ENCODE results near the gene CDC27.

The CDC27 gene

DNA sequence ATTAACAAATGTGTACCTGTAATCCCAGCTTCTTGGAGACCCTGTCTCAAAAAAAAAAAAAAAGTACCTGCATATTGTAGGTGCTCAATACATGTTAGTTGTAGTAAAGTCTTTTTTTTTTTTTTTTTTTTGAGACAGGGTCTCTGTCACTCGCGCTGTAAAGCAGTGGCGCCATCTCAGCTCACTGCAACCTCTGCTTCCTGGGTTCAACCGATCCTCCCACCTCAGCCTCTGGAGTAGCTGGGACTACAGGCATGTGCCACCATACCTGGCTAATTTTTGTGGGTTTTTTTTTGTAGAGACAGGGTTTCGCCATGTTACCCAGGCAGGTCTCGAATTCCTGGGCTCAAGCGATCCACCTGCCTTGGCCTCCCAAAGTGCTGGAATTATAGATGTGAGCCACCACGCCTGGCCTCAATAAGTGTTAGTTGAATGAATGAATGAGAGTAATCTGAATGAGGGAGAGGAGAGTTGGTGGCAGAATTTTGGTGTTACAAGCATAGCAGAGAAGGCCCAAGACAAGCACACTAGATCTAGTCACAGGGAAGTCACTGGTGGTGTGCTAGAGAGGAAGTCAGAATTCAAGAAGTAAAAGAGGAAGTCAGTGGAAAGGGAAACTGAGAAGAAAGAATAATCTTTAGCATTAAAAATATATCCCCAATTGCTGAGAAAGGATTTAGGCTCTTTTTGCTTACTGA, 10.7 kb upstream of the CDC27 start:
- DNase-seq (ENCODE audit: low spot score) = peak; percentile 42
- in situ Hi-C loops (cut with MboI; ENCODE audit: low sequenced_read_pairs, unreplicated experiment) = no loop called here

GRCh38 chr17:47197821-47198220, 8.7 kb upstream of the CDC27 start:
- in situ Hi-C loops (cut with MboI; ENCODE audit: low sequenced_read_pairs, unreplicated experiment) = no loop called here
- DNase-seq (ENCODE audit: low spot score) = no peak
- TF ChIP-seq, protein P1, sequence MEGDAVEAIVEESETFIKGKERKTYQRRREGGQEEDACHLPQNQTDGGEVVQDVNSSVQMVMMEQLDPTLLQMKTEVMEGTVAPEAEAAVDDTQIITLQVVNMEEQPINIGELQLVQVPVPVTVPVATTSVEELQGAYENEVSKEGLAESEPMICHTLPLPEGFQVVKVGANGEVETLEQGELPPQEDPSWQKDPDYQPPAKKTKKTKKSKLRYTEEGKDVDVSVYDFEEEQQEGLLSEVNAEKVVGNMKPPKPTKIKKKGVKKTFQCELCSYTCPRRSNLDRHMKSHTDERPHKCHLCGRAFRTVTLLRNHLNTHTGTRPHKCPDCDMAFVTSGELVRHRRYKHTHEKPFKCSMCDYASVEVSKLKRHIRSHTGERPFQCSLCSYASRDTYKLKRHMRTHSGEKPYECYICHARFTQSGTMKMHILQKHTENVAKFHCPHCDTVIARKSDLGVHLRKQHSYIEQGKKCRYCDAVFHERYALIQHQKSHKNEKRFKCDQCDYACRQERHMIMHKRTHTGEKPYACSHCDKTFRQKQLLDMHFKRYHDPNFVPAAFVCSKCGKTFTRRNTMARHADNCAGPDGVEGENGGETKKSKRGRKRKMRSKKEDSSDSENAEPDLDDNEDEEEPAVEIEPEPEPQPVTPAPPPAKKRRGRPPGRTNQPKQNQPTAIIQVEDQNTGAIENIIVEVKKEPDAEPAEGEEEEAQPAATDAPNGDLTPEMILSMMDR (IDR thresholded peaks at IDR 0.05; ENCODE audit: borderline replicate concordance, control extremely low read depth, extremely low read depth, insufficient read depth, missing control alignments) = no peak

More for the DNA sequence above, 10.7 kb upstream of the CDC27 start:
- TF ChIP-seq, protein P1 (IDR thresholded peaks at IDR 0.05; ENCODE audit: borderline replicate concordance, control extremely low read depth, extremely low read depth, insufficient read depth, missing control alignments) = no peak

- in situ Hi-C loops (cut with MboI; ENCODE audit: low sequenced_read_pairs, unreplicated experiment) = no loop called here
- TF ChIP-seq, protein P1 (IDR thresholded peaks at IDR 0.05; ENCODE audit: borderline replicate concordance, control extremely low read depth, extremely low read depth, insufficient read depth, missing control alignments) = no peak
- no peak for DNase-seq (ENCODE audit: low spot score)
Measured at GRCh38 chr17:47193931-47194511, 4.9 kb upstream of the CDC27 start.

GRCh38 chr17:47192554-47192953, 3.5 kb upstream of the CDC27 start:
- DNase-seq (ENCODE audit: low spot score) = no peak
- TF ChIP-seq, protein P1 (IDR thresholded peaks at IDR 0.05; ENCODE audit: borderline replicate concordance, control extremely low read depth, extremely low read depth, insufficient read depth, missing control alignments) = no peak

DNA sequence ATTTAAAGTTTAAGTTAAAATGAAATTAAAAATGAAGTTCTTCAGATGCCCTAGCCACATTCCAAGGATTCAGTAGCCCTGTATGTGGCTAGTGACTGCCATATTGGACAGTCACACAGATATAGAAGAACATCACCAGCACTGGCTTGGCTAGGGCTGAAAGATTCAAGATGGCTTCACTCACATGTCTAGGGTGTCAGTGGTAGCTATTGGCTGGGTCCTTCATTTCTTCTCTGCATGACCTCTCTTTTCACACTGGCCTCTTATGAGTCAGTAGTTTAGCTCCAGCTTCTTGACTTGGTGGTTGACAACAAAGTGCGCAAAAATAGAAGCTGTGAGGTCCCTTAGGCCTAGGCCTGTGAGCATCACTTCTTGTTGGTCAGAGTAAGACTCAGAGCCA, 1.7 kb upstream of the CDC27 start:
- in situ Hi-C loops (cut with MboI; ENCODE audit: low sequenced_read_pairs, unreplicated experiment) = no loop called here
- TF ChIP-seq, protein P1 (IDR thresholded peaks at IDR 0.05; ENCODE audit: borderline replicate concordance, control extremely low read depth, extremely low read depth, insufficient read depth, missing control alignments) = no peak
- DNase-seq (ENCODE audit: low spot score) = no peak

More at GRCh38 chr17:47192554-47192953, 3.5 kb upstream of the CDC27 start:
- in situ Hi-C loops (cut with MboI; ENCODE audit: low sequenced_read_pairs, unreplicated experiment) = no loop called here

DNA sequence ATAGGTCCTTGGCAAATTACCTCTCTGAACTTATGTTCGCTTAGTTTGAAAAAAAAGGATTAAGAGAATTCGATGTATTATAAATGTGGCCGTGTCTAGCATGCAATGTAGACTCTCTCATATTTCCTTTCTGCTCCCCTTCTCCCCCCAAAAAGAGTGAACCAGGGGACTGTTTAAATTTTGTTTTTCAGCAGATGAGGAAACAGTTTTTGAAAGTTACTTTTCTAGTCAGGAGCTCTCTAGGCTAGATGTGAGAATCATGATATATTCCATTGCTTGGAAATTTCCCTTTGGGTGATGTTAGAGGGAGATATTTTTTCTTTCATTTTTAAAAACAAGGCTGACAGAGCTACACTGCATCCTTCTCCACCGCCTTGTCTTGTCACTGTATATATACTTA, 1.1 kb upstream of the CDC27 start:
- TF ChIP-seq, protein P1 (IDR thresholded peaks at IDR 0.05; ENCODE audit: borderline replicate concordance, control extremely low read depth, extremely low read depth, insufficient read depth, missing control alignments) = no peak
- in situ Hi-C loops (cut with MboI; ENCODE audit: low sequenced_read_pairs, unreplicated experiment) = no loop called here
- no peak for DNase-seq (ENCODE audit: low spot score)

Measured in GM13976 (cell line).